ENCODE results near the gene DRD2.
"Not testable (repeated sequence)": the region's sequence is repeated elsewhere in the genome, so short reads cannot be mapped to it uniquely, and the experiment has no call there.

The DRD2 gene

DNA sequence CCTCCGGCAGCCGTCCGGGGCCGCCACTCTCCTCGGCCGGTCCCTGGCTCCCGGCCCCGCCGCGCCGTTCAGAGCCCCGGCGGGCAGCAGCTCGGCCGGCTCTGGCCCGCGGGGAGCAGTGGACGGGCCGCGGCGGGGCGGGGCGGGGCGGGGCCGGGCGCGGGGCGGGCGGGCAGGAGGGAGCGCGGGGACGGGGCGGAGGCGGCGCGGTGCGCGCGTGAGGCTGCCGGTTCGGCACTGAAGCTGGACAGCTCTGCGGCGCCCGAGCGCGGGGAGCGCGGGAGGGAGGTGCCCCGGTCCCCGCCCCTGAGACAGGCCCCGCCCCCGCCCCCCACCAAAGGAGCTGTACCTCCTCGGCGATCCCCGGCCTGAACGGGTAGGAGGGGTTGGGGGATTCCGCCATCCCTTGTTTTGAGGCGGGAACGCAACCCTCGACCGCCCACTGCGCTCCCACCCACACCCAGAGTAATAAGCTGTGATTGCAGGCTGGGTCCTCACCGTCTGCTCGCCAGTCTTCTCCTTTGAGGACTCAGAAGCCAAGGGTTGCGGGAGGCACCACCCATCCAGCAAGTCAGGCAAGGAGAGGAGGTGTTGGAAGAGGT lies at the start of gene DRD2:
Gene DRD2, minus strand, starts transcription at position 239 of the 602 bp plus-strand sequence. CDS start 50,747 bp downstream, outside the sequence.
- no peak for DNase-seq (ENCODE audit: low read depth)

DNA sequence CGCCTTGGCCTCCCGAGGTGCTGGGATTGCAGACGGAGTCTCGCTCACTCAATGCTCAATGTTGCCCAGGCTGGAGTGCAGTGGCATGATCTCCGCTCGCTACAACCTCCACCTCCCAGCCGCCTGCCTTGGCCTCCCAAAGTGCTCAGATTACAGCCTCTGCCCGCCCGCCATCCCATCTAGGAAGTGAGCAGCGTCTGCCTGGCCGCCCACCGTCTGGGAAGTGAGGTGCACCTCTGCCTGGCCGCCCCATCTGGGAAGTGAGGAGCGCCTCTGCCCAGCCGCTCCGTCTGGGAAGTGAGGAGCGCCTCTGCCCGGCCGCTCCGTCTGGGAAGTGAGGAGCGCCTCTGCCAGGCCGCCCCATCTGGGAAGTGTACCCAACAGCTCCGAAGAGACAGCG lies 48.7 kb upstream of the DRD2 start:
- DNase-seq (ENCODE audit: low read depth): not testable (repeated sequence)

GRCh38 chr11:113521737-113522517 lies 46.7 kb upstream of the DRD2 start:
- no peak for DNase-seq (ENCODE audit: low read depth)

GRCh38 chr11:113519989-113520613 lies 44.9 kb upstream of the DRD2 start:
- no peak for DNase-seq (ENCODE audit: low read depth)

GRCh38 chr11:113518716-113519495 lies 43.7 kb upstream of the DRD2 start:
- no peak for DNase-seq (ENCODE audit: low read depth)

- no peak for DNase-seq (ENCODE audit: low read depth)
Measured at GRCh38 chr11:113517361-113517760, 42.2 kb upstream of the DRD2 start.

- no peak for DNase-seq (ENCODE audit: low read depth)
Measured at GRCh38 chr11:113514856-113515255, 39.7 kb upstream of the DRD2 start.

DNA sequence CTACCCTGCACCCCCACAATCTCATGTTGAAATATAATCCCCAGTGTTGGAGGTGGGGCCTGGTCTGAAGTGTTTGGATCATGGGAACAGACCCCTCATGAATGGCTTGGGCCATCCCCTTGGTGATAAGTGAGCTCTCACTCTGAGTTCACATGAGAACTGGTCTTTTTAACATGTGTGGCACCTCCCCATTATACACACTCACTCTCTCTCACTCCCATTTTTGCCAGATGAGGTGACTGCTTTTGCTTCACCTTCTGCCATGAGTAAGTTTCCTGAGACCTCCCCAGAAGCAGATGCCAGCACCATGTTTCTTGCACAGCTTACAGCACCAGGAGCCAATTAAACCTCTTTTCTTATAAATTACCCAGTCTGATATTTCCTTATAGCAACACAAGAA lies 32.1 kb upstream of the DRD2 start:
- DNase-seq (ENCODE audit: low read depth): no peak

- no peak for DNase-seq (ENCODE audit: low read depth)
Measured at GRCh38 chr11:113506893-113507292, 31.7 kb upstream of the DRD2 start.

GRCh38 chr11:113506461-113506860 lies 31.3 kb upstream of the DRD2 start:
- DNase-seq (ENCODE audit: low read depth): no peak

GRCh38 chr11:113505541-113506375 lies 30.6 kb upstream of the DRD2 start:
- peak; percentile 35 for DNase-seq (ENCODE audit: low read depth)

DNA sequence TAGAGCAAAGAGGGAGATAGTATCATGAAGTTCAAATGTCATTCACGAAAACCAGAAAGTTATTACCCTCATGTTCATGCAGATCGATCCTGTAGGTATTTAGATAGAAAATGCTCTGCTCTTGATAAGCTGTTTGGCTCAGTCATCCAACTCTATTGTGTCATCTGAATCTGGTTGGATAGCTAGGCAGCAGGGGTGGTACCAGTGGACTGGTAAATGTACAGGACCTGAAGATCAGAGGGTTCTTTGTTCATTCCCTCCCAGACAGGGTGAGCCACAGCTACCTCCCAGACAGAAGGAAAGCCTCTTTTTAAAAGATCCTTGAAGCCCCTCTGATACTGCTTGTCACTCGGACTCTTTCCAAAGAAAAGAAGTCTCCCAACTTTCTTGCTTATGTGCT lies 29.8 kb upstream of the DRD2 start:
- no peak for DNase-seq (ENCODE audit: low read depth)

DNA sequence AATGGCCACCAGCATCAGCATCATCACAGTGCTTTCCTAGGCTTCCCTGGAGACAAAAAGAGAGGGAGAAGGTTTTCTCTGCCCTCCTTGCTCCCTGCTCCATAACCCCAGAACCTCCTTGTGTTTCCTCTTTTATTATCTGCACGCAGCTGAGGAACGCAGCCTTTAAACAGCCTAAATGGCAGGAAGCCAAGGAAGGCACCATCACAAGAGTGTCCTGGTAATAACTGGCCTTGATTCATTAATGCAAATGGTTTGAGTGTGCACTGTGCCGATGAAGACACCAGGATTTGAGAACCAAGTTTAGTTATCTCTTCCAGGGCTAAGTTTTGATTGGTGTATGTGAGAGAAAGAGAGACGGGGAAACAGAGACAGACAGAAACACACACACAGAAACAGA lies 29.4 kb upstream of the DRD2 start:
- no peak for DNase-seq (ENCODE audit: low read depth)

- DNase-seq (ENCODE audit: low read depth): no peak
Measured at GRCh38 chr11:113504071-113504470, 28.9 kb upstream of the DRD2 start.

- no peak for DNase-seq (ENCODE audit: low read depth)
Measured at GRCh38 chr11:113497066-113497910, 22.1 kb upstream of the DRD2 start.

DNA sequence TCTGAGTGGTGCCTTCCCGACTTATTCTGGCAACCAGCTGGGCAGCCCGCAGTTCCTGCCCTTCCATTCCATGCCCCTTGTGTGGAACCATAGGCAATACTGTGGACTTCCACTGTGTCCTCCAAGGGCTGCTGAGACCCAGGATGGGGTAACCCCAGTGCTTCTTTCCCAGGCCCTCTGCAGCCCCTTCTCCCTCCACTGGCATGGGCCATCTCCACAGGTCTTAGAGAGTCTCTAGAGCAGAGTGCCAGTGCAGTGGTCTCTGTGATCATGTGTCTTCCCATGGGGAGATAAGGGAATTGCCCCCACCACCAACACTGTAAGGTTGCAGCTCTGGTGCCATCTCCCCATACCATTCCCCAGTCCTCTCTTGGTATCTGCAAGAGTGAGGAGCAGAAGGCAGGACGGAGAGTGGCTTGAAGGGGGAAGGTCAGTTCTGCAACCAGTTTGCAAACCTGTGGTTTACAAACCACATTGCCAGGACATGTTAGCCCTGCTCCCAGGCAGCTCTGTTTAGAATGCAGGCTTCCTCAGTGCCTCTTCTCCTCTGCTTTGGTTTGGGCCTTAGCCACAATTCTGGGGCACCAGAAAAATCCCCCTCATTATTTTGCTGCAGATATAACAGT lies 20.9 kb upstream of the DRD2 start:
- no peak for DNase-seq (ENCODE audit: low read depth)

GRCh38 chr11:113494021-113494420 lies 18.8 kb upstream of the DRD2 start:
- no peak for DNase-seq (ENCODE audit: low read depth)

GRCh38 chr11:113493206-113493605 lies 18.0 kb upstream of the DRD2 start:
- no peak for DNase-seq (ENCODE audit: low read depth)

DNA sequence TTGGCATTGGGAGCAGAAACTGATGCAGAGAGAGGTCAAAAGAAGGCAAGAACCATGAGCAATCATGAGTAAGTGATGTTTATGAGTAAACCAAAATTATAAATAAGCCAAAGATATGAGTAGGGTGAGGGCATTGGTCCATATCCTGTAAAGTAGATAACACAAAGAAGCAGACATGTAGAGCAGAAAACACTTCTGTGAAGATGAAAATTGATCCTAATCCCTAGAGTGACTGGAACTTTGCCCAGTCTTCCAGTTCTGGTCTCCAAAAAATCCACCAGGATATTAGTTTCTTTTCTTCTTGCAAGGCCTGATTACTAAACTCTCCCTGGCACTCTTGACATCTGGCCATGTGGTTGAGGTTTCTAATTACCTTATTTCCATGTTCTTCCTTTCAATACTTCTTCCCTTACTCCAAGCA lies 13.7 kb upstream of the DRD2 start:
- DNase-seq (ENCODE audit: low read depth): no peak

DNA sequence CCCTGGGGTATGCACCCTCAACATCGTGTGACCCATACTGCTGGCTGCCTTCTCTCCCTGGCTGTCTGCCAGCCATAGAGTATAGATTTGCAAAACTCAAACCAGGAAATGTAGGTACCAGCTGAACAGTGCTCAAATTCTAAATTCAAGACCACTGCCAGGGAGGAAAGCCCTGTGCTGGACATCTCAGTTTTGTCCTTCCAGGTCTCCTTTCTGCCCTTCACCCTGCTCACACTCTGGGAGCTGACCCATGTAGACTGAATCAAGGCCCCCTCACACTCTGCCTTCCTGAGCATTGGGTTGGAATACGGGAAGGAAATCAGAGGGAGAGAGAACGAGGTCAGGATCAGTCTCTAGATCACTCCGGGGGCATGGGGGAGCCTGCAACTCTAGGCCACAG lies 12.4 kb upstream of the DRD2 start:
- no peak for DNase-seq (ENCODE audit: low read depth)
